ENCODE measurements around the gene NGEF. TPM values are rescaled to one million over a fixed set of nuclear protein-coding genes. Genes with fewer than 3 reads are reported as not detected.
"Not testable (repeated sequence)": the region's sequence is repeated elsewhere in the genome, so short reads cannot be mapped to it uniquely, and the experiment has no call there.

NGEF gene
- total RNA-seq, 2 donors from 2014 or later = not detected

DNA sequence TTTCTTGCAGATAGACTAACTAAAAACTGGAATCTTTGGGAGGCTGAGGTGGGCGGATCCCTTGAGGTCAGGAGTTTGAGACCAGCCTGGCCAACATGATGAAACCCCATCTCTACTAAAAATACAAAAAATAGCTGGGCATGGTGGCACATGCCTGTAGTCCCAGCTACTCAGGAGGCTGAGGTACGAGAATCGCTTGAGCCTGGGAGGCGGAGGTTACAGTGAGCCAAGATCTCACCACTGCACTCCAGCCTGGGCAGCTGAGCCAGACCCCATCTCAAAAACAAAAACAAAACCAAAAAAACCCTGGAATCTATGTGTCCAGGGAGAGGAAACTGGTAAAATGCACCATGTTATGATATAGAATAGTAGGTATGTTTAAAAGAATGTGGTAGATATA is 39.5 kb upstream of the NGEF start:
- H3K4me3 Mint-ChIP-seq; H3K36me3 Mint-ChIP-seq; H3K27ac Mint-ChIP-seq; H3K9me3 Mint-ChIP-seq; H3K27me3 Mint-ChIP-seq; ATAC-seq; DNase-seq (ENCODE audit: low spot score): not testable (repeated sequence)
- H3K4me1 Mint-ChIP-seq (ENCODE audit: low read depth in 2 of 2) = peaks cover 23 to 33% of the 10 kb centered on the region in 2 donors

DNA sequence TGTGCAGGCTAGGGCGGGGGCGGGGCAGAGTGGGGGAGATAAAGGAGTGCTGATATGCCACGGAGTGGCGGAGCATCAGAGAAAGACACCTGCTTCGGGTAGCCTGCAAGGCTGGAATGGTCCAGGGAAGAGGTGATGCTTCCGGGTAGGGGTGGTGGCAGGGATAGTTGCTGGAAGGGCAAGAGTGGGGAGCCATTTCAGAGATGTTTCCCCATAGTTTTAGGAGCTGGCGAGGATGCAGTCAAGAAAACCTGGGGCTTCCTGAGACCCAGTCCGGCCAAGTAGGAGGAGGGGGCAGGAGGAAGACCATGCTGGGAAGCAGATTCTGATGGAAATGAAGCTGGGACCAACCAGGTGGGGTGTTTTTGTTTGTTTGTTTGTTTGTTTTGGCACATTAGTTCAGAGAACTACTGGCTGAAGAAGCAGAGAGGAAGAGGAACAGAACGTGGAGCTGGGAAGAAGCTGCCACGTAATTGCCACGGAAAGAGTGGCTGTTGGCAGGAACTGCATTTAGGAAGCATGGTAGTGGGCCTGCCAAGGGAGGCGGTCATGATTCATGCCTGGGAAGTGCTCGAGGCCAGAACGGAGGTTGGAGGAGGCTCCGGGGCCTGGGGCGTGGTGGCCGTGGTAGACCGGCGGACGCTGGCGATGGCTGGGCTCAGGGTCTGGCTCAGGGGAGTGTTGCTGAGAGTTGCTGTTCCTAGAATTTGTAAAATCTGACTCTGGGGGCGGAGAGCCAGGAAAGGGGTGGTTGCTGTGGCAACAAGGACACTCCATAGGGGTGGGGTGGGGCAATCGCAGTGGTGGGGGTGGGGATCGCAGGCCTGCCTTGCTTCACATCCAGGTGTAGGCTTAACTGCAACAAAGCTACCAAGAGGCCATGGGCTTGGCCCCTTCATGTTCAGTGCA is 38.4 kb upstream of the NGEF start:
- ATAC-seq = no peak

DNA sequence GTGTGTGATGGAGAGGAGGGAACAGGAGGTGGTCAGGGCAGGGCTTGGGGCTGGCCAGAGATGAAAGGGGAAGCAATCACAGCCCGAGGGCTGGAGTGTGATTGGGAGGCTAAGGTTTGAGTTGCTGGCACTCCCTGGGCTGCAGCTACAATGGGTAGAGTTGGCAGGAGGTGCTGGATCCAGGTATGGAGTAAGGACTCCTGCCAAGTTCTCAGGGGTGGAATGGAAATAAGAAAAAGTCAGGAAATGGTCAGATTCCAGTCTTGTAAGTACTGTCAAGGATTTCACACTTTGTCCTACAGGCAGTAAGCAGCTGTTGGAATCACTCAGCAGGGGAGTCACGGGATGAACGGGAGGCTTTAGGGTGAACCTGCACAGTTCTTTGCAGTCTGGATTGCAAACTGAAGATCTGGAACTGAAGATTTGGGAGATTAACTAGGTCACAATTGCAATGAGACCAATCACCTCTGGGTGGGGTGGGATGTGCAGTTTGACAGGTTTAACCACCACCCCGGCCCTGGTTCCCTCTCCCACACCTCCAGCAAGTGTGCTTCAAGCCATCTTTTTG is 36.2 kb upstream of the NGEF start:
- DNase-seq (ENCODE audit: low spot score) = no peak
- H3K4me3 Mint-ChIP-seq = no peak overlapping the region
- peak overlapping the region in 1 of 2 donors; percentile 63 for H3K27ac Mint-ChIP-seq
- ATAC-seq = peak in 1 of 2 donors; percentile 30
- no peaks in the 10 kb centered on the region for H3K9me3 Mint-ChIP-seq
- H3K36me3 Mint-ChIP-seq = no peaks in the 10 kb centered on the region
- peaks cover 26 to 27% of the 10 kb centered on the region in 2 donors for H3K4me1 Mint-ChIP-seq (ENCODE audit: low read depth in 2 of 2)
- peaks cover 0 to 3% of the 10 kb centered on the region in 2 donors for H3K27me3 Mint-ChIP-seq

More for the DNA sequence above, 38.4 kb upstream of the NGEF start:
- H3K27me3 Mint-ChIP-seq = peaks cover 0 to 3% of the 10 kb centered on the region in 2 donors
- no peak for DNase-seq (ENCODE audit: low spot score)
- peaks cover 27 to 37% of the 10 kb centered on the region in 2 donors for H3K4me1 Mint-ChIP-seq (ENCODE audit: low read depth in 2 of 2)
- no peaks in the 10 kb centered on the region for H3K36me3 Mint-ChIP-seq
- H3K4me3 Mint-ChIP-seq = no peak overlapping the region
- no peaks in the 10 kb centered on the region for H3K9me3 Mint-ChIP-seq
- H3K27ac Mint-ChIP-seq = no peak overlapping the region

DNA sequence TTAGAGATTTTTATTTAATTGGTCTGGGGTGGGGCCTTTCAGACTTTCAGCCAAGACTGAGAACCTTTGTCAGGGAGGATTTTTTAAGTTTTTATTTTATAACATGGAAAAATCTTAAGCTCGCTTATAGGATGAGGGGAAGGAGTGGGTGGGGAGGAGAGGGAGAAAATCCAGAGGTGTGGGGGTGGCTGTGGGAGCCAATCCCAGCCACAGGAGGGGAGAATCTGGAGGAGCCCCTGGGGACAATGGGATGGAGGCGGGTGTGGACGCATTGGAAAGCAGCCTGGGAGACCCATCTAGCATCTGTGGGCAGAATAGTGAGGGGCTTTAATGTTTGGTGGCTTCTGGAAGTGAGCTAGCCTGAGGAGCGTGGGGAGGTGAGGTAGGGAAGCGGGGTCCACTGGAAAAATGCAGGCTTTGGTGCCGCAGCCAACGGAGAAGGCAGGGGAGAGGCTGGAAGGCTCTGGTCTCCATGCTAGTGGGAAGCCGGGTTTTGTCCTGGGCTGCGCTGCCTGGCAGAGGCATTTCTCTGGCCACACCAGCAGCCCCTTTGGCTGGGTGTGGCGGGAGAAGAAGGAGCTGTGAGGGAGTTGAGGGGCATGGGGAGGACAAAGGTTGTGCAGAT is 35.6 kb upstream of the NGEF start:
- H3K36me3 Mint-ChIP-seq = no peaks in the 10 kb centered on the region
- no peaks in the 10 kb centered on the region for H3K9me3 Mint-ChIP-seq
- peak overlapping the region in 1 of 2 donors; percentile 63 for H3K27ac Mint-ChIP-seq
- H3K4me1 Mint-ChIP-seq (ENCODE audit: low read depth in 2 of 2) = peaks cover 21 to 24% of the 10 kb centered on the region in 2 donors
- H3K27me3 Mint-ChIP-seq = peaks cover 0 to 3% of the 10 kb centered on the region in 2 donors
- ATAC-seq (no peak), DNase-seq (ENCODE audit: low spot score) (no peak)
- H3K4me3 Mint-ChIP-seq = no peak overlapping the region

DNA sequence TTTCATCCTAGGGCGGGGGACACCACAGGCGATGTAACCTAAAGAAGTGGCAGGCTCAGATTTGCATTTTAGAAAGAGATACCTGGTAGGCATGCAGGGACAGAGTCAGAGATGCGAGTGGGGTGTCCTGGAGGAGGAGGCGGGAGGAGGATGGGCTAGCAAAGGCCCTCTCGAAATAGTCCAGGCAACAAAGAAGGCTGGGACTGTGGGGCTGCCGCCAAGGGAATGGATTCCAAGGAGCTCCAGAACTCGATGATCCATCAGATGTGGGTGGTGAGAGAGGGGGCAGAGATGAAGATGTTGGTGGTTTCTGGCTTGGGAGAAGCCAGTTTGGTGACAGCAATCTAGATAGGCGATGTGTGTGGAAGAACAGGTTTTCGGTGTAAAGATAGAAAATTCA is 34.6 kb upstream of the NGEF start:
- Mint-ChIP-seq H3K9me3 (no peaks in the 10 kb centered on the region), H3K4me1 (ENCODE audit: low read depth in 2 of 2) (peaks cover 20 to 24% of the 10 kb centered on the region in 2 donors), H3K36me3 (no peaks in the 10 kb centered on the region), H3K27ac (peak overlapping the region in 1 of 2 donors; percentile 15), H3K4me3 (no peak overlapping the region), H3K27me3 (peaks cover 0 to 3% of the 10 kb centered on the region in 2 donors)
- ATAC-seq = no peak
- no peak for DNase-seq (ENCODE audit: low spot score)

DNA sequence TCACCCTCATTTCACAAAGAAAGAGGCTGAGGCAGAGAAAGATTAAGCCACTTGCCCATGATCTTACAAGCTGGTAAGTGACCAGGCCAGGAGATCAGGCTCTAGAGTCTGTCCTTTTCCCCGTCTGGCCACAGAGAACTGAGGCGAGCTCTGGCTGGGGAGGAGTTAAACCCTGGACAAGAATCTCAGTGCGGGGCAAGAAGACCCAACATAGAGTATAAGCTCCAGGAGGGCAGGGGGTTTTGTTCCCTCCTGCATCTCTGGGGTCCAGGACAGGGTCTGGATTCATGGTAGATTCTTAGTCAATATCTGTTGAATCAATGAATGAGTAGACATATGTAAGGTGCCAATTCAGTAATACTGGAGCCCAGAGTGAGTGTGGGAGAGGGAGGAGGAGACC is 34.1 kb upstream of the NGEF start:
- Mint-ChIP-seq H3K36me3 (no peaks in the 10 kb centered on the region), H3K27me3 (peaks cover 0 to 3% of the 10 kb centered on the region in 2 donors), H3K9me3 (no peaks in the 10 kb centered on the region), H3K4me1 (ENCODE audit: low read depth in 2 of 2) (peaks cover 20 to 24% of the 10 kb centered on the region in 2 donors), H3K27ac (peak overlapping the region in 1 of 2 donors; percentile 15), H3K4me3 (no peak overlapping the region)
- no peak for ATAC-seq
- no peak for DNase-seq (ENCODE audit: low spot score)

DNA sequence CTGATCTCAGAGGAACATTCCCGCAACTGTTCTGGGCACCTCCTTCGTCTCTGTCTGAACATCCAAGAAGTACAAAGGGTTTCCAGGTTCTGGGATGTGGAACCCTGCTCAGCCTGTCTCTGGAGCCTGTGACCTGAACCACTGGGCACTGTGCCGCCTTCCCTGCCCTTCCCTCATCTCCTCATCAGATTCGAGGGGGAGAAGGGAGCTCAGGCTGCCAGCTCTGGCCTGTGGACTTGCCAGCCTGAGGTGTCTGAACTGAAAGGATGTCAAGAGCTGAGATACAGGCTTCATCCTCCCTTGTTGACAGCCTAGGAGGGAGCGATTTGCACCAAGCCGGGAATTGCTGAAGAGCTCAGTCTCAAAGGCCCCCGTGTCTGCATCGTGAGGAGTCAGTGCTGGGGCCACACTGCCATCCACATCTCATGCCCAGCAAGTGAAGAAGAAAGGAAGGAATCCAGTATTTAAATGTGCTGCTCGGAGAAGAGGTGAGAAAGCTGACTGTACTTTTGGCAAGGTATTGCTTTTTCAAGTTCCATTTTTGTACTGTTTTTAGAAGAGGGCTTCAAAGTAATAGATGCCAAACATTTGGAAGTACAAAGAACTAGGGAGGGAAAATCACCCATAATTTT is 32.0 kb upstream of the NGEF start:
- ATAC-seq = no peak

DNA sequence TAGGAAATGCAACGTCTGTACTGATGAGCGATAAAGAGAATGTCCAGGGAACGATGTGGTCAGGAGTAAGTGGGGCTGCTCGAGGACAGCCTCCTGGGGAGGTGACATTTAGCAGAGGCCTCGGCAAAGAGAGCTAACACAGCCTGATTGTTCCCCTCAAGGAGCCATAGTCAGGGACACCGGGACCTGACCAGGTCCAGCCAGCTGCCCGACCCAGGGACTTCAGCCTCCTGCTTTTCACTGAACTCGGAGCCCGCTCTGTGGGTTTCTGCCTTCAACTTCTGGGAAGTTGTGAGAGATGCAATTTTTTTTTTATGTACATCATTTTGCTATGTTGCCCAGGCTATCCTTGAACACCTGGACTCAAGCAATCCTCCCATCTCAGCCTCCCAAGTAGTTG is 29.5 kb upstream of the NGEF start:
- Mint-ChIP-seq H3K36me3 (no peaks in the 10 kb centered on the region), H3K4me1 (ENCODE audit: low read depth in 2 of 2) (peaks cover 3 to 4% of the 10 kb centered on the region in 2 donors), H3K9me3 (no peaks in the 10 kb centered on the region), H3K27ac (no peak overlapping the region), H3K27me3 (peaks cover 3 to 9% of the 10 kb centered on the region in 2 donors), H3K4me3 (no peak overlapping the region)
- ATAC-seq = no peak
- DNase-seq (ENCODE audit: low spot score) = no peak

More for the DNA sequence above, 32.0 kb upstream of the NGEF start:
- Mint-ChIP-seq H3K4me3 (no peak overlapping the region), H3K27ac (no peak overlapping the region), H3K4me1 (ENCODE audit: low read depth in 2 of 2) (peaks cover 20 to 23% of the 10 kb centered on the region in 2 donors), H3K27me3 (peaks cover 3 to 8% of the 10 kb centered on the region in 2 donors), H3K36me3 (no peaks in the 10 kb centered on the region), H3K9me3 (no peaks in the 10 kb centered on the region)
- DNase-seq (ENCODE audit: low spot score) = no peak

DNA sequence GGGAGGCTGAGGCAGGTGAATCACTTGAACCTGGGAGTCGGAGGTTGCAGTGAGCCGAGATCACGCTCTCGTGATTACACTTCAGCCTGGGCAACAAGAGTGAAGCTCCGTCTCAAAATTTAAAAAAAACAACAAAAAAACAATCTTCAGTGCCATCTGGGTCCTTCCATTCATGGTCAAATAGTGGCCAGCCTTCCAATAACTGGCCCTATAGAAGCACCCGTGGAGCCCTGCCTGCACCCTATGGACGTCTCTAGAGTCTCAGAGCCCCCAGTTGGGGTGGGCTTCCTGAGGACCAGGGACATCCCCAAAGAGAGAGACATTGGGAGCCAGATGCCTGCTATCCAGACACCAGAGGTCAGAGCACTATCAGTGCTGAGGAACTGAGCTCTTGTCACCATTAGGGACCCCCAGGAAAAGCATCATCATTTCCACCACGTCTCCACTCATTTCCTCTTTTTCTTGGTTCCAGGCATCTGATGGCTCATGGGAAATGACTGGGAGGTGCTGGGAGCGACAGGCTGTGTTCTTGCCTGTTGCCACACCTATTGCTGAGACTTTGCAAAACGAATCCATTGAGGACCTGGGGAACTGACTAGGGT is 28.8 kb upstream of the NGEF start:
- DNase-seq (ENCODE audit: low spot score) = no peak
- H3K36me3 Mint-ChIP-seq = no peaks in the 10 kb centered on the region
- no peak overlapping the region for H3K27ac Mint-ChIP-seq
- no peak overlapping the region for H3K4me3 Mint-ChIP-seq
- no peaks in the 10 kb centered on the region for H3K9me3 Mint-ChIP-seq
- ATAC-seq = no peak
- H3K4me1 Mint-ChIP-seq (ENCODE audit: low read depth in 2 of 2) = no peaks in the 10 kb centered on the region
- H3K27me3 Mint-ChIP-seq = peaks cover 0 to 9% of the 10 kb centered on the region in 2 donors

DNA sequence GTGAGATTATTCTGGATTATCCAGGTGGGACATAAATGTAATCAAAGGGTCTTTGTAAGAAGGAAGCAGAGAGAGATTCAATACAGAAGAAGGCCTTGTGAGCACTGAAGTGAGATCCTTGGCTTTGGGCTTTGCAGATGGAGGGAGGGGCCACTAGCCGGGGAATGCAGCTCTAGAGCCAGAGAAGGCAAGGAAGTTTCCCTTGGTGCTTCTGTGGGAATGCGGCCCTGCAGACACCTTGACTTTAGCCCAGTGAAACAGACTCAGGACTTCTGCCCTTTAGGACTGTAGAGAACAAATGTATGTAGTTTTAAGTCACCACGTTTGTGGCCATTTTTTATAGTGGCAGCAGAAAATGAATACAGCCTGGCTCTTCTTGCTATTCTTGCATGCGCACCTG is 27.5 kb upstream of the NGEF start:
- ATAC-seq = no peak
- Mint-ChIP-seq H3K9me3 (no peaks in the 10 kb centered on the region), H3K27ac (no peak overlapping the region), H3K4me3 (no peak overlapping the region), H3K4me1 (ENCODE audit: low read depth in 2 of 2) (no peaks in the 10 kb centered on the region), H3K36me3 (no peaks in the 10 kb centered on the region), H3K27me3 (peaks cover 0 to 9% of the 10 kb centered on the region in 2 donors)
- no peak for DNase-seq (ENCODE audit: low spot score)

DNA sequence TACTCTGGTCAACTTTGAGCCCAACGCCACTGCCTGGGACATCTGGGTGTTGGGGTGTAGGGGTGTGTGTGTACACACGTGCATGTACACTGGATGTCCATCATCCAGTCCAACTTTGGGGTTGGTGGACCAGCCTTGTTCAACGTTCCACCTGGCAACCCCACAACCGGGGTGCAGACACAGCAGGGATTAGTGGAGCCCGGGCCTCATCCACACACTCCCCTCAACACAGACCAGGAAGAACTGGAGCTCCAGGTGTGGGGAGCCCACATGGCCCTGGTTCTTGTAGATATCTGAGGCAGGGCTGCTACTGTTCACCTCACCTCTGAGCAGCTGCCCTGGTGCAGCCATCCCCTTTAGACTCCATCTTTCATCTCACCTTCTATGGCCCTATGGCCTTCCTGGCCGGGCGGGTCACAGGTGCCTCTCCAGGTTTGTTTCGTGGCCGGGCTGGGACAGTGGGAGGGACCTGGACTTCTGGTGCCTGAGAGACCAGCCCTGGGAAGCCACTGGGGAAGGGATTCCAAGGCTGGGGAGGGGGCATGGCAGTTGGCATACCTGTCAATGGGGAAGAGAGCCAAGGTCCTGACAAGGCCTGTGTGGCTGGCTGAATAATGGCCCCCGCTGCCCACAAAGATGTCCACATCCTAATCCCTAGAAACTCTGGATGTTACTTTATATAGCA is 26.9 kb upstream of the NGEF start:
- Mint-ChIP-seq H3K4me1 (ENCODE audit: low read depth in 2 of 2) (no peaks in the 10 kb centered on the region), H3K36me3 (no peaks in the 10 kb centered on the region), H3K9me3 (no peaks in the 10 kb centered on the region), H3K27me3 (peaks cover 0 to 9% of the 10 kb centered on the region in 2 donors), H3K4me3 (no peak overlapping the region), H3K27ac (no peak overlapping the region)
- ATAC-seq = peak in 1 of 2 donors; percentile 37
- no peak for DNase-seq (ENCODE audit: low spot score)

DNA sequence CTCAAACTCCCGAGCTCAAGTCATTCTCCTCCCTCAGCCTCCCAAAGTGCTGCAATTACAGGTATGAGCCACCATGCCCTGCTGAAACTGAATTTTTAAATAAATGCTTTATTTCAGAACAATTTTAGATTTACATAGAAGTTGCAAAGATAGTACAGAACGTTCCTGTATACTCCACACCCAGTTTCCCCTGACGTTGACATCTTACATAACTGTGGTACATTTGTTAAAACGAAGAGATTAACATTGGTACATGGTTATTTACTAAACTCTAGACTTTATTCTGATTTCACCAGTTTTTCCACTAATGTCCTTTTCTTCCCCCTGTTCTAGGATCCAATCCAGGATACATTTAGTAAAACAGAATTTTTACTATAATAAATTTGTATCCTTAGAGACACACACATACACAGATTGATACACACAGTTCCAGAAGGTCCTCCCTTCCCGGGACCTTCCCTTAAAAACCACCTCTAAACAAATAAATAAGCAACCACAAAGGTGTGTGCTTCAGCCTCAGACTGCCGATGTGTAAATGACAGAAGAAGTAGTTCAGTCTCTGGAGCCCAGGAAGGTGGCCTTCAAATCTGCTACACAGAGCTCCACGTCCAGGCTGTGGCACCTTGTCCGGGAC is 26.3 kb upstream of the NGEF start:
- Mint-ChIP-seq H3K27me3 (peaks cover 0 to 9% of the 10 kb centered on the region in 2 donors), H3K36me3 (no peaks in the 10 kb centered on the region), H3K4me1 (ENCODE audit: low read depth in 2 of 2) (no peaks in the 10 kb centered on the region), H3K4me3 (no peak overlapping the region), H3K9me3 (no peaks in the 10 kb centered on the region), H3K27ac (no peak overlapping the region)
- DNase-seq (ENCODE audit: low spot score) (no peak), ATAC-seq (no peak)

Data from natural killer cell treated with Interleukin-12 subunit alpha and Interleukin-12 subunit beta and Interleukin-15 and Interleukin-18, amount 100 ng/mL, for 72 hours (primary cell).